ENCODE results near the gene MNAT1.

GRCh38 chr14:60713513-60713912 lies 21.0 kb upstream of the MNAT1 start:
- no peak for TF ChIP-seq POLR2AphosphoS5 (IDR thresholded peaks at IDR 0.05; ENCODE audit: low read depth, low read length)
- no peak for TF ChIP-seq NRF1 (IDR thresholded peaks at IDR 0.05; ENCODE audit: low read depth, low read length)
